GM21619 (cell line): ENCODE results near the gene LYAR.

Experiments
- ATAC-seq: cut with Tn5 transposase; IDR thresholded peaks from one replicate; pipeline ENCODE4 v1.9.1; 2021; ENCODE audit not compliant: unreplicated experiment

Gene LYAR, protein sequence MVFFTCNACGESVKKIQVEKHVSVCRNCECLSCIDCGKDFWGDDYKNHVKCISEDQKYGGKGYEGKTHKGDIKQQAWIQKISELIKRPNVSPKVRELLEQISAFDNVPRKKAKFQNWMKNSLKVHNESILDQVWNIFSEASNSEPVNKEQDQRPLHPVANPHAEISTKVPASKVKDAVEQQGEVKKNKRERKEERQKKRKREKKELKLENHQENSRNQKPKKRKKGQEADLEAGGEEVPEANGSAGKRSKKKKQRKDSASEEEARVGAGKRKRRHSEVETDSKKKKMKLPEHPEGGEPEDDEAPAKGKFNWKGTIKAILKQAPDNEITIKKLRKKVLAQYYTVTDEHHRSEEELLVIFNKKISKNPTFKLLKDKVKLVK

DNA sequence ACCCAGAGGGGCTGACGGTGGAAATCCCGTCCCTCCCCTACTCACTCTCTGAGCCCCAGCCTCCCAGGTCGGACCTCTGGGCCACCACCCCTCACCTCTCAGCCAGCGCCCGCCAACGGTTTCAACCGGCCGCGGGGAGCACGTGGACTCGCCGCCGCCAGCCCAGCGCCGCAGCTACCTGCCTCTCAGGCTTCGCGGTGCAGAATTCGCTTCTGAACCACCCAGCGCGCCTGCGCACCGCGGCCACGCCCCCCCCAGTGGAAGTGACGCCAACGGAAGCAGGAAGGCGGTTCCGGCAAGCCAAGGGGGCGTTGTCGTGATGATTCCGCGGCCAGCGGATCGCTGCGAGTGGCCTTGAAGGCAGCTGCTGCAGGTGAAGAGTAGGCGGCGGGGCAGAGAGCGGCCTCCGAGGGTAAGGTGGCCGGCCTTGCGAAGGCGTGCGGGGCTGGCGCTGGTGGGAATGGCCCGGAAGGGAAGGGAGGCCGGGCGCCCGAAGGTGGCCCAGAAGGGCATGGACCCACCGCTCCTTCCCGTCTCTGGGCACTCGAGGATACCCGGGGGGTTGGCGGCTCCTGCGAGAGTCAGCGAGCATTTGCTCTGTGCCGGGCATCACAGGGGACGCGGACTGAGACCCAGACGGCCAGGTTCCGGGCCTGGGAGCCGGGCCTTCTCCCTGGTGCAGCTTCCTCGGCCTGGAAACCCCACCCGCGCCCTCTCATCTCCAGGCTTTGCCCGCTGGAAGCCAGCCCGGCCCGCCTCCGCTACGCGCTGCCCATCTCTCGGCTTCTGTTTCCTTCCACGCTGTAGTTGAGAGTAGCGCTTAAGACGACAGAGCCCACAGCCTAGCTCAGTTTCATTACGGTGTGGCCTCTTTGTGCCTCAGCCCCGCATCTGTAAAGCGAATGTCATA lies at the start of gene LYAR, which contains the start of gene ZBTB49:
LYAR (minus strand) TSS at position 214 of the 910 bp plus-strand sequence. CDS start 6,412 bp downstream, outside the sequence.
ZBTB49 (plus strand) TSS at position 311 of the 910 bp plus-strand sequence. CDS start 9,695 bp downstream, outside the sequence.
- peak; percentile 90 for ATAC-seq

DNA sequence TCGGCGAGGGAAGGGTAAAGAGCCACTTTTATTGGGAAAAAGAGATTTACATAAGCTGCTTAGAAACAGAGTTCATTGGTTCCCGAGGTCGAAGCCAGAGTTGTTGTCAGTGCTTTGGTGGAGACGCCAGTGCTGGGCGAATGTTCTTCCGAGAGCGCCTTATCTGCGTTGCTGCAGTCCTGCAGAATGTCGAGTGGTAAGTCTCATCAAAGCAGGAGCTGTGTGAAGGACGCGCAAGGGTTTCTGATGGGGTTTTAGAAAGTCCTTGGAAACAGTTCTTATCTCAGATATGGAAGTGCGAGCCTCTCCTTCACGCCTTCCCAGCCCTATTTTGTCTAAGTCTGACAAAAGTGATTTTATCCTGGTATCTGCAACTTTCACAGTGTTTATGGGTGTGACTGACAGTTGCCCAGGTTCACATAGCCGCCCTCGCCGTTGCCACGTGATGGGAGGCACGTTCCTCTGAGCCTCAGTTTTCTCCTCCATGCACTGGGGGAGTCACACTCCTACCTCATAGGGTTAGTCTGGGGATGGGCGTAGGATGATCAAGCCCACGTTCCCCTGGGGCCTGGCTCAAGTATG lies 49.6 kb upstream of the LYAR start:
- no peak for ATAC-seq

DNA sequence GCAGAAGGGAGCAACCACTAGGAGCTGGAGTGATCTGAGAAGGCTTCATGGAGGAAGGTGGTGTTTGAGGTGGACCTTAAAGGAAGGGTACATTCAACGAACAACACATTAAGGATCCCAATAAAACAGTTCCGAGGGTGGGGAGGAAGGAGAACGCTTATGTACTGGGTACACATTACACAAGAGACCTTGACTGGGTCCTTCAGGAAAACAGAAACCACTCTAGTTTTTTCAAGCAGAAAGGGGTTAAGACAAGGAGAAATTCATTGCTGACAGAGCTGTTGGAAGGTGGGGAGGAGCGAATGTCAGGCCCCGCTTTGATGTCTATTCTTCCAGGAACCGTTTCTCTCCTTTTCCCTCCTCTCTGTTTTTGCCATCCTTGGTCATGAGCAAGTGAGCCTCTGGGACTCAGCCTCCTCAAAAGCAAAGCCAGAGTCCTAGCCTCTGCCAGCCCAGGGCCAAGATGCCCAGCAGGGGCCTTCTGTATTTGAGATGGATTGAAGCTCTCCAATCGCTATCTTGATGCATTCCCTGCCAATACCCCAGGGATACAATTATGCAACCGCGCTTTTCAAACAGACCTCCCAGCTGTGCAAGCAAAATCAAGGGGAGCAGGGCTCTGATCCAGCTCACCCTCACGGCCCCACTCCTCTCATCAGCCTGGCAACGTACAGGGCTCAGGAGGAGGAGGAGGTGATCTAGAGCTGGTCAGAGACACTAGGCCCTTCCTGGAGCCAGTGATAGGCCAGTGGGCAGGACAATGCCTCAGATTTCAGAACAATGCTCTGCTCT lies 48.5 kb upstream of the LYAR start:
- ATAC-seq, result no peak

DNA sequence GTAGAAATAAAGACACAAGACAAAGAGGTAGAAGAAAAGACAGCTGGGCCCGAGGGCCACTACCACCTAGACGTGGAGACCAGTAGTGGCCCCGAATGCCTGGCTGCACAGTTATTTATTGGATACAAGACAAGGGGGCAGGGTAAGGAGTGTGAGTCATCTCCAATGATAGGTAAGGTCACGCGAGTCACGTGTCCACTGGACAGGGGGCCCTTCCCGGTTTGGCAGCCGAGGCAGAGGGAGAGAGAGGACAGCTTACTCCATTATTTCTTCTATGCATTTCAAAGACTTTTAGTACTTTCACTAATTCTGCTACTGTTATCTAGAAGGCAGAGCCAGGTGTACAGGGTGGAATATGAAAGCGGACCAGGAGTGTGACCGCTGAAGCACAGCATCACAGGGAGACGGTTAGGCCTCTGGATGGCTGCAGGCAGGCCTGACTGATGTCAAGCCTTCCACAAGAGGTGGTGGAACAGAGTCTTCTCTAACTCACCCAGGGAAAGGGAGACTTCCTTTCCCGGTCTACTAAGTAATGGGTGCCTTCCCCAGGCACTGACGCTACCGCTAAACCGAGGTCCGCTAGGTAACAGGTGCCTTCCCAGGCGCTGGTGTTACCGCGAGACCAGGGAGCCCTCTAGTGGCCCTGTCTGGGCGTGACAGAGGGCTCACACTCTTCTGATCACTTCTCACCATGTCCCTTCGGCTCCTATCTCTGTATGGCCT lies 45.0 kb upstream of the LYAR start:
- peak; percentile 80 for ATAC-seq

DNA sequence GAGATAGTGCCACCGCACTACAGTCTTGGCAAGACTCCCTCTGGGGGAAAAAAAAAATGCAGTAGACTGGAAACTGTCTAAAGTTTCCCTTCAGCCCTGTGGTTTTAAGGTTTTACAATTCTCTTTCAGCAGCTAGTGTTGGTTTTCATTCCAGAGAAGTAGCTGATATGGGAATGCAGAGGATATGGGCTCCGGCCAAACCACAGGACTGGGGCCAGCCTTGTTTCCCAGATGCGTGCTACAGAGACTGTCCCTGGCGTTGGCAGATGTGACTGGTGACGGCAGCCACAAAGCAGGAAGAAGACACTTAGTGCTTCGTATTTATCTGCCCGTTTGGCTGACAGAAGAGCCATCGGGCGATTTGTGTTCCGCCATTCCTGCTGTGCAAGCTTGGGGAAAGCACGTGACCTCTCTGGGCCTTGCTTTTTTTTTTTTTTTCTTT lies 43.3 kb upstream of the LYAR start:
- ATAC-seq, result no peak

DNA sequence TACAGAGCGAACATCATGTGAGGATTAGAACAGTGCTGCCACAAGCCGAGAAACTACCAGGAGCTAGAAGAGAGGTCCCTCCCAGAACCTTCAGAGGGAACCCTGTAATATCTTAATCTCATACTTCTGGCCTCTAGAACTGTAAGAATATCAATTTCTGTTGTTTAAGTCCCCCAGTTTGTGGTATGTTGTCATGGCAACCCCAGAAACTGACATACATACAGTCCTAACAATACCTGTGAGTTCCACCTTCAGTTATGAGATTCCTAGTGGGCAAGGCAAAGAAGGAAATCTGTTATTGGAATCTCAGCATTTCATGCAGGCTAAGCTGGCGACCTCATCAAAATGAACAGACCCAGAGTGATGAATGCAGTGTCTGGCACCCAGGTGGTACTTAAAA lies 42.6 kb upstream of the LYAR start:
- no peak for ATAC-seq

DNA sequence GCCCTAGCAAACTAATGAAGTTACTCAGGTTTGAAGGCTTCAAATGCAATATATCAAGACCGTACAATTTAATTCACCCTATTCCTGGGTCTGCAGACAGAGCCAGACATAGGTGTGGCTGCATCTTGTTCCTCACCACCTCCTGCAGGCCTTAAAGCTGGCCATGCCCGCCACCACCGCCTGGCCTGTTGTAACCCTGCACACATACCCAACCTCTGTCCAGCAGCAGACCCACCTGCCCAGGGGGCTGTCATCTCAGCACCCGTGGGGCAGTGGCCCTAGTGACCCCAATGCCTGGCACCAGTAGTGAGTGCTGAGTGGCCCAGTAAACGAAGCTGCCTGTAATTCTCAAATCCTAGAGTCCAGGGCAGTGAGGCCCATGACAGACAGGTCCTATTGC lies 40.8 kb upstream of the LYAR start:
- ATAC-seq, result no peak

DNA sequence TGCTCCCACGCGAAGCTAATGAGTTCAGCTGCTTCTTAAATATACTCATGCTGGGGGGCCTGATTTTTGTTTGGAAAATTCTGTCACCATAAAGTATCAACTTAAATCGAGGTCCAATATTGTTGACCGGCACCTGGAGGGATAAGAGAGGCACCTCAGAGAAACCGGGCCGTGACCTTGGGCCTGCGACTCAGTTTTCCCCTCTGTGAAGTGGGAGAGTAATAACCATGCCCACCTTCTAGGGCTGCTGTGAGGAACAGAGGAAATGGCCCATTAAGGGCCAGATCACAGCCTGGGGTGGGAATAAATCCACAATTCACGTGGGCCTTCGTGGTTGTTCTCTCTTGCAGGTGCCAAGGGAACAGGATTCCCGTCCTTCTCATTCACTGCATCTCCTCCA lies 39.5 kb upstream of the LYAR start:
- no peak for ATAC-seq

DNA sequence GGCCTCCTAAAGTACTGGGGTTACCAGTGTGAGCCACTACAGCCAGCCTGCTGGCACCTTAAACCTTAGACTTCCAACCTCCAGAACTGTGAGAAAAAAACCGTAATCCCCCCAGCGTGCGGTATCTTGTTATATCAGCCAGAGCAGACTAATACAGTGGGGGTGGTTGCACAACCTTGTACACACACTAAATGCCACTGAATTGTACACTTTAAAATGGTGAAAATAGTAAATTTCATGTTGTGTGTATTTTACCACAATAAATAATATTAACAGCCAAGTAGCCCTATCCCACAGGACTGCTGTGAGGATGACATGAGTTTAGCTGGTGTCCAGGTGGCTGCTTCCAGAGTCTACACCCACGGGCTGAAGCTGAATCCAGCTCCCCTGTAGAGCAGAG lies 38.9 kb upstream of the LYAR start:
- ATAC-seq, result no peak

DNA sequence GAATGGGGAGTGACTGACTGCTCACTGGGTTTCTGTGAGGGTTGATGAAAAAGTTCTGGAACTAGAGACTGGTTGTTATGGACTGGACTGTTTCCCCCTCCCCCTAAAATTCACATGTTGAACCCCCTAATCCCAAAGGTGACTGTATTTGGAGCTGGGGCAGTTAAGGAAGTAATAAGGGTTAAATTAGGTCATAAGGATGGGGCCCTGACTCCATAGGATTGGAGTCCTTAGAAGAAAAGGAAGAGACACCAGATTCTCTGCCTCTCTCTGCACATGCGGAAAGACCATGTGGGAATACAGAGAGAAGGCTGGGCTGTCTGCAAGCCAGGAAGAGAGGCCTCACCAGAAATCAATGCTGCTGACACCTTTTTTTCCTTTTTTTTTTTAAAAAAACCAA lies 38.3 kb upstream of the LYAR start:
- ATAC-seq, result no peak

DNA sequence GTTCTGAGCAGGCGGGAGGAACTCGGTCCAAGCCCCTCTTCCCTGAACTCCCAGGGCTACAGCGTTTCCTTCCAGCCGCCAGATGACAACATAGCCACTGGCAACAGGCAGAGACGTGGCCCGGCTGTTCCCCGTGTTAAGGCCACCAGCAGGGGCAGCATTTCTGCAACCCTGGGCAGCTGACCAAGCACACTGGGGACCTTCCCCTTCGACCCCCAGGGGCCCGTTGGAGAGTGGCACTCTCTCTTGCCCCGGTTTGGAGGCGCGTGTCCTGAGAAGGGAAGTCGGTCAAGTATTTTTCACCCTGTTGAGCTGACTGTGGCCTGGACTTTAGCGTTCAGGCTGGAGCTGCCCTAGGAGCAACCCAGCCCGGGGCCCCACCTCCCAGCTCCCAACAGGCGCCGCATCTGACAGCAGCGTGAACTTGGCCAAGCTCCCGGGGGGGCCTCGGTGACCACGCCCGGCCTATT lies 37.7 kb upstream of the LYAR start:
- ATAC-seq, result no peak

DNA sequence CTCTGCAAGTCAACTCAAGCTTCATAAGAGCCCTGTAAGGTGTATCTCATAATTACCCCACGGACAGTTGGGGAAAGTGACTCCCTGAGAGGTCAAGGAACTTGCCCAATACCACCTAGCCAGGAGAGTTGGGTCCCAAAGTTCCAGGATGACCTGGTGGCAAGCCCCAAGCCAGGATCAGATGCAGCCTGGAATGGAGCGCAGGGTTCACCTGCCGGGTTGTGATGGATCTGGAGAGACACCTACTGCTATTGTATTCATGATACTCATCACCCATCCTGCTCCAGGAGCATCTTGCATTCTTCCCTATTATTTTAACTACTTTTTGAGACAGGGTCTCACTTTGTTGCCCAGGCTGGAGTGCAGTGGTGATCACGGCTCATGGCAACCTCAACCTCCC lies 36.2 kb upstream of the LYAR start:
- ATAC-seq, result no peak

DNA sequence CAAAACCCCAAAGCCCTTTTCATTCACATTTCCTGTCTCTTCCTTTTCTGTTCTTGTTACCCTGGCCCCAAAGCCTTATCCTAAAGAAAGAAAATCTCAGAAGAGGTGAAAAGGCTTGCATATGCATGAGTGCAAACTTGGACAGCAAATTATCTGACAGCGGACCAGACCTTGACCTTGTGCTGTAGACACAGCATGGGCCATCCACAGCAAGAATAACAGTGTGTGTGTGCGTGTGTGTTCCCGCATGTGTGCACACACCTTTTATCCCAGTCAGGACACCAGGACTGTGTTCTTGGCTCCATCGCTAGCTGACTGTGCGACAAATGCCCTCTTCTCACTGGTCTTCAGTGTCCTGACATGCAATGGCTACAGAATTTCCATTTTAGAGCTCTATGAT lies 35.4 kb upstream of the LYAR start:
- no peak for ATAC-seq

DNA sequence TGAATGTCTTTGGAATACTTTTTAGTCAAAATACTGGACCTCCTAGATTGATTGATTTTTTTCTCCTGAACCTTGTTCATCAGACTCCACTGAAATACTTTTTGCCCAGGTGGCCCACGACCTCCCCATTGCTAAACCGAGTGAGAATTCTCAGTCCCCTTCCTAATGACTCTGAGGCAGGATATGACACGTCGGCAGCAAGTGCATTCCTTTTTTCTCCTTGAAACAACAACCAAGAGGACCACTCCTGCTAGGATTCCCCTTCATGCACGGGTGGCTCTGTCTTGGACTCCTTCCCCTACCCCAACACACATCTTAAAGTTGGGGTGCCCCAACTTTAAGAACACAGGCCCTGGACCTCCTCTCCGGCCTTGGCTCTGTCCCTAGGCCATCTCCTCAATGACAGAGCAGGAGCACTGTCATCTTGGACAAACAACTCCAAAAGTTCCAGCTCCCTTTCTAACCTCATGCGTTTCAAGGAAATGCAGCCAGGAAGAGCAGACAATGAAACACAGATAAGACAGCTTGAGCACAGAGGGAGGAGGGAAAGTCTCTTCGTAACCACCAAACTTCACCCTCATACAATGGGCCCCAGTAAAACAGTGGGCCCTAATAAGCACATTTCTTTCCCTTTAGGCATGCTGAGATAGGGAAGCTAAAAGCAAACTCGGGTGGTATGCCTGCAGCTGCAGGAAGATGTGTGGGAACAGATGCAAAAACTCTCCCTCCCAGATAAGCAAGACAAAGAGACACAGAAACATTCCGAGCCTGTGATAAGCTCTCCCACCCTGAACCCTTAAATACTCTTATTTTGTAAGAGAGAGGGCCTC lies 34.0 kb upstream of the LYAR start:
- no peak for ATAC-seq

DNA sequence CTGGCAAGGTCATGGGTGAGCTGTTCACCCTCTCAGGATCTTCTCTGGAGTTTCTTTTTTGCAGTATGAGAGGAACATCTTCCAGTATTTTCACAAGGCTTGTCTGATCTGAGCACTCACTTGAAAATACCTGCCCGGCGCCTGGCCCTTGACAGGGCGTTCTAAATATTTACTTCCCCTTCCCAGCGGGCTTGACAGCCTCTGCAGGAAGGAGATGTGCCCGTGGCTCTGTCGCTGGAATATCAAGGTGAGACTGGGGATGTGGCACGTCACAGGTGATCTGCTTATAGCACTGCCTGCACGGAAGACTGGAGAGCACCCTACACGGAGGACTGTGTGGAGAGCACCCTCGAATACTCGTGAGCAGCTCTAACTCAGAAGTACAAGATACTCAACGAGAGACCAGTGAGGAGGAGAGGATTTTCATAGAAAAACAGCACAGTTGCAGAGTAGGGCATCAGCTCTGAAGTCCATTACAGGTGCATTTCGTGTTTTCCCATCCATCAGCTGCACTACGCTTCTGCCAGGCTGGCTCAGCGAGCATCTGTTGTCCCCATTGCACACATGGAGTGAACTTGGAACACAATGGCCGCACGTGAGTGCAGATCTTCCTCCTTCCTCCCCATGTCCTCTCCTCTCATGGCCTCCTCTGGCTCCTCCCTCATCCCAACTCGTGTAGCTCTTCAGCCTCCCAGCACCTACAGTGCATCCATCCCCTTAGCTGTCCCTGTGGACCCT lies 32.2 kb upstream of the LYAR start:
- no peak for ATAC-seq

DNA sequence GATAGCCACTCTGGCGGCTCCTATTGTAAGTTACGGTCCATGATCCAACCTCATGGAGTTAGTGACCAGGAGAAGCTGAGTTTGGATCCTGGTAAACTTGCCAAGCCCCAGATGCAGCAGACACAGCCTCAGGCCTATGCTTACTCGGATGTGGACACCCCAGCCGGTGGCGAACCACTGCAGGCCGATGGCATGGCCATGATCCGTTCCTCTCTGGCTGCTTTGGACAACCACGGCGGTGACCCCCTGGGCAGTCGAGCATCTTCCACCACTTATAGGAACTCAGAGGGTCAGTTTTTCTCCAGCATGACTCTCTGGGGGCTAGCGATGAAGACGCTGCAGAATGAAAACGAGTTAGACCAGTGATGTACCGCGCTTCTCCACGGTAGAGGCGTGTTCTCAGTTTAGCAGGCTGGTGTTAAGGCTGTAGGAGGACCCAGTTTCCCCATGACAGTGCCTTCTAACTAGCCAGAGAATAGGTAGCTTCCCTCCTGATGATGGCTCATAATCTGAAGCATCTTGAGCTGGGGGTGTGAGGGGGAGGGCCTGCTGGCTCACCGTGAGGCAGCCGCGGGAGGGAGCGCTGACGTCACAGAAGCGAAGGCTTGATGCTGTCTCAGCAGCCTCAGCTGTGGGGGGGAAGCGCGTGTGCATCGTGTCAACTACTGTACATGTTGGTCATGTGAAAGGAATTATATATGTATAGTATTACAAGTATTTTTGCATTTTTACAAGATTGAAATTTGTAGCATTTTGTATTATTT lies 31.2 kb upstream of the LYAR start:
- no peak for ATAC-seq

DNA sequence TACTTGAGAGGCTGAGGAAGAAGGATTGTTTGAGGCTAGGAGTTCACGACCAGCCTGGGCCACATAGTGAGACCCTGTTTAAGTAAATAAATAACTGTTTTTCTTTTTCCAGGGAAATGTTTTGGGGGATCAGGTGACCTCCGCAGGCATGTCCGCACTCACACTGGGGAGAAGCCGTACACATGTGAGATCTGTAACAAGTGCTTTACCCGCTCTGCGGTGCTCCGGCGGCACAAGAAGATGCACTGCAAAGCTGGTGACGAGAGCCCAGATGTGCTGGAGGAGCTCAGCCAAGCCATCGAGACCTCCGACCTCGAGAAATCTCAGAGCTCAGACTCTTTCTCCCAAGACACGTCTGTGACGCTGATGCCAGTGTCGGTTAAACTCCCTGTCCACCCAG lies 30.6 kb upstream of the LYAR start:
- no peak for ATAC-seq
